ENCODE data around the gene KCTD21. TPM values are rescaled to one million over a fixed set of nuclear protein-coding genes. Genes with fewer than 3 reads are reported as not detected.

Gene KCTD21
- total RNA-seq, 1 donor from 2014 or later, result 10.7 TPM

GRCh38 chr11:78216571-78217287 is 28.3 kb upstream of the KCTD21 start:
- no peak for DNase-seq (ENCODE audit: extremely low spot score, unreplicated experiment)
- H3K36me3 Mint-ChIP-seq (ENCODE audit: unreplicated experiment), result peaks cover 28% of the 10 kb centered on the region
- H3K4me1 Mint-ChIP-seq (ENCODE audit: unreplicated experiment), result no peaks in the 10 kb centered on the region
- H3K27me3 Mint-ChIP-seq (ENCODE audit: unreplicated experiment), result no peaks in the 10 kb centered on the region
- H3K27ac Mint-ChIP-seq (ENCODE audit: unreplicated experiment), result no peak overlapping the region
- TF ChIP-seq CTCF (IDR thresholded peaks at IDR 0.05), result no peak
- peaks cover 3% of the 10 kb centered on the region for H3K9me3 Mint-ChIP-seq (ENCODE audit: unreplicated experiment)
- no peak overlapping the region for H3K4me3 Mint-ChIP-seq (ENCODE audit: unreplicated experiment)

- Mint-ChIP-seq H3K4me3 (ENCODE audit: unreplicated experiment) (no peak overlapping the region), H3K4me1 (ENCODE audit: unreplicated experiment) (no peaks in the 10 kb centered on the region), H3K27ac (ENCODE audit: unreplicated experiment) (no peak overlapping the region), H3K9me3 (ENCODE audit: unreplicated experiment) (peaks cover 6% of the 10 kb centered on the region), H3K36me3 (ENCODE audit: unreplicated experiment) (peaks cover 28% of the 10 kb centered on the region), H3K27me3 (ENCODE audit: unreplicated experiment) (no peaks in the 10 kb centered on the region)
- DNase-seq (ENCODE audit: extremely low spot score, unreplicated experiment), result no peak
- no peak for TF ChIP-seq CTCF (IDR thresholded peaks at IDR 0.05)
These were observed 27.6 kb upstream of the KCTD21 start for GRCh38 chr11:78216021-78216420.

- no peak for TF ChIP-seq CTCF (IDR thresholded peaks at IDR 0.05)
- Mint-ChIP-seq H3K27me3 (ENCODE audit: unreplicated experiment) (no peaks in the 10 kb centered on the region), H3K9me3 (ENCODE audit: unreplicated experiment) (peaks cover 6% of the 10 kb centered on the region), H3K4me3 (ENCODE audit: unreplicated experiment) (no peak overlapping the region), H3K4me1 (ENCODE audit: unreplicated experiment) (no peaks in the 10 kb centered on the region), H3K36me3 (ENCODE audit: unreplicated experiment) (peaks cover 34% of the 10 kb centered on the region), H3K27ac (ENCODE audit: unreplicated experiment) (no peak overlapping the region)
- DNase-seq (ENCODE audit: extremely low spot score, unreplicated experiment), result no peak
These were observed 26.1 kb upstream of the KCTD21 start for GRCh38 chr11:78214331-78215194.

- TF ChIP-seq CTCF (IDR thresholded peaks at IDR 0.05), result no peak
- Mint-ChIP-seq H3K9me3 (ENCODE audit: unreplicated experiment) (peaks cover 6% of the 10 kb centered on the region), H3K4me1 (ENCODE audit: unreplicated experiment) (no peaks in the 10 kb centered on the region), H3K4me3 (ENCODE audit: unreplicated experiment) (no peak overlapping the region), H3K36me3 (ENCODE audit: unreplicated experiment) (peaks cover 37% of the 10 kb centered on the region), H3K27me3 (ENCODE audit: unreplicated experiment) (no peaks in the 10 kb centered on the region), H3K27ac (ENCODE audit: unreplicated experiment) (no peak overlapping the region)
- DNase-seq (ENCODE audit: extremely low spot score, unreplicated experiment), result no peak
These were observed 25.3 kb upstream of the KCTD21 start for GRCh38 chr11:78213526-78214330.

Data from osteocyte (in vitro differentiated cells).